ENCODE data around the gene MPV17.
"Not testable (repeated sequence)": the region's sequence is repeated elsewhere in the genome, so short reads cannot be mapped to it uniquely, and the experiment has no call there.

The MPV17 gene, protein sequence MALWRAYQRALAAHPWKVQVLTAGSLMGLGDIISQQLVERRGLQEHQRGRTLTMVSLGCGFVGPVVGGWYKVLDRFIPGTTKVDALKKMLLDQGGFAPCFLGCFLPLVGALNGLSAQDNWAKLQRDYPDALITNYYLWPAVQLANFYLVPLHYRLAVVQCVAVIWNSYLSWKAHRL

GRCh38 chr2:27322766-27323595 is at the start of gene MPV17:
MPV17 (minus strand) TSS chr2:27323097; CDS start chr2:27322517, 580 bp downstream.
- peak; percentile 94 to 95 for DNase-seq

DNA sequence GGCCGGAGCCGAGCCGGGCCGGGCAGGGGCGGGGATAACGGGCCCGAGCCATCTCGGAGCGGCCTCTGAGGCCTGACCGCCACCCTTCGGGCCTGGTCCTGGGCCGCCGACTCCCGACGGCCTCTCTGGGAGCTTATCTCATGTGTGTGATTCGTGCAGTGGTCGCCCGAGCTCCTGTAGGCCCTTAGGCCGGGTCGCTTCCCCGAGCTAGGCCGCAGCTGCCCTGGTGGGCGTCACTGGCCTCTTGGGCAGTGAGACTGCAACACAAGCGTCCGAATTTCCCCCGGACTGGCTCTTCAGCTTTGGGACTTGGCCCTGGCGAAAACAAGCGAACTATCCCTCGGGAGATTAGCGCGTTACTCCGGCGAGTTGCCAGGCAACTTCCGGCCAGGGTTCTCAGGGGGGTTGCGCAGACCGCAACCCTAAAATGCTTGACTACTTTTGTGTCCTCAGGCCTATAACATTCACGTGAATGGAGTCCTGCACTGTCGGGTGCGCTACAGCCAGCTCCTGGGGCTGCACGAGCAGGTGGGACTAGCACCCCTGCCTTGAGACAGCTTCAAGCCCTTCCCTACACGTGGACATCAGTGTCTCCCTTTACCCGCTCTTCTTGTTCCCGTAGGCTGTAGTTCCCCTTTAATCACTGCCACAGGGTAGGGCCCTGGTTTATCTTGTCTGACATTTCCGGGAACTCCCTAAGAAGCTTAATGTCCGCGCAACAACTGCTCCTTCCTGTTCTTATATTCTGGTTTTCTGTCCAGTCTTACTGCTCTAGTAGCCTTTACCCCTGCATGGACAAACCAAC is 48.1 kb upstream of the MPV17 start:
- peak in 1 of 2 experiments; percentile 36 for DNase-seq

DNA sequence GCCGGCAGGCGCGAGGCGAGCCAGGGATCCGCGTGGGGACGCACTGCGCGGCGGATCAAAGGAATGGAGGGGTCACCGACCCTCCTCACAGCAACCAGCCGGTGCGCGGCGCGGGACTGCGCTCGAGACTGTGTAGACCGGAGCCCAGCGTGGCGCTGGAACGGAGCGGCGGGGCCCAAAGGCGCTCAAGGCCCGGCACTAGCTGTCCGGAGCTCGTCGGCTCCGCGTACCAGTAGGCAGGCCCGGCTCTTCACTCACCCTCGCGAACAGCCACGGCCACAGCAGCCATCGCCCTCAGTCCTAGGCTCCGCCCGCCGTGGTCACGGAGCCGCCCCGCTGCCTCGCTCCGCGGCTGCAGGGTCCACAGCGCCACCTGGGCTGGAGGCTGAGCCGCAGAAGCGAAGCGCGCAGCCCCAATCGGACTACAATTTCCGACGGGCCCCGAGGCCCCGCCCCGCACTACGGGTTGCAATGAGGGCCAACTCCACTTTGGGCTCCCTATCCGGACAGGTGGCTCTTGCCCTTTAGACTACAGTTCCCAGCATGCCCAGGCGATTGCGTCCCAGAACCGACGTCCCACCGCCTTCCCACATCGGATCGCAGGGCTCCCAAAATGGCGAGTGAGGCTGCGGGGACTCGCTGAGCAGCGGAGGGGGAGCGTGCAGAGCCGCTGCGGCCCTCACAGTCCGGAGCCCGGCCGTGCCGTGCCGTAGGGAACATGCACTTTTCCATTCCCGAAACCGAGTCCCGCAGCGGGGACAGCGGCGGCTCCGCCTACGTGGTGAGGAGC is 47.3 kb upstream of the MPV17 start, which contains the start of the genes EIF2B4 and SNX17:
Gene EIF2B4, minus strand, starts transcription at position 313 of the 790 bp plus-strand sequence. Its CDS starts 24 bp downstream, at position 289.
Gene SNX17, plus strand, starts transcription at position 591 of the 790 bp plus-strand sequence. Its CDS starts 128 bp downstream, at position 719.
- peak; percentile 99 for DNase-seq

GRCh38 chr2:27369471-27370025 is 46.7 kb upstream of the MPV17 start:
- no peak for DNase-seq

GRCh38 chr2:27363933-27364332 is 41.0 kb upstream of the MPV17 start:
- no peak for DNase-seq

DNA sequence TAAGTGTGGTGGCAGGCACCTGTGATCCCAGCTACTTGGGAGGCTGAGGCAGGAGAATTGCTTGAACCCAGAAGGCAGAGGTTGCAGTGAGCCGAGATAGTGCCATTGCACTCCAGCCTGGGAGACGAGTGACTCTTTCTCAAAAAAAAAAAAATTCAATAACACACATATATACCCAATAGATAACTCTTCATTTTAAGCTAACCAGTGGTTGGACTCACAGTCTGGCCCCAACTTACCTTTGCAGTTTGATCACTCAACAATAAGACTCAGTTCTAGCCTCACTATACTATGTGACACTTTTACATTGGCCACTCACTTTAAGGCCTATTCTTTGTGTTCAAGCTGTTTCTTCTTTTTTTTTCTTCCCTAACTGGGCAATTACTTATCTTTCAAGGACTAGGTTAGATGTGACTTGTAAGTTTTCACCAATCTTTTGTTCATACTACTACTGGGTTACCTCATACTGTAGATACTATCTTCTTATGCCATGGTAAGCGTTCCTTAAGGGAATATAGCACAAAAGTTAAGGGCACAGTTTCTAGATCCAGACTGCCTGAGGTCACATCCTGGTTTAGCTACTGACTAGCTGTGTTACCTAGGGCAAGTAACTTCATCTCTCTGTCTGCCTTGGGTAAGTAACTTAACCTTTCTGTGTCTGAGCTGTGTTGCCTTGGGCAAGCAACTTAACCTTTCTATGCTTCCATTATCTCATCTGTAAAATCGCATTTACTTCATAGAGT is 40.0 kb upstream of the MPV17 start:
- no peak for DNase-seq

DNA sequence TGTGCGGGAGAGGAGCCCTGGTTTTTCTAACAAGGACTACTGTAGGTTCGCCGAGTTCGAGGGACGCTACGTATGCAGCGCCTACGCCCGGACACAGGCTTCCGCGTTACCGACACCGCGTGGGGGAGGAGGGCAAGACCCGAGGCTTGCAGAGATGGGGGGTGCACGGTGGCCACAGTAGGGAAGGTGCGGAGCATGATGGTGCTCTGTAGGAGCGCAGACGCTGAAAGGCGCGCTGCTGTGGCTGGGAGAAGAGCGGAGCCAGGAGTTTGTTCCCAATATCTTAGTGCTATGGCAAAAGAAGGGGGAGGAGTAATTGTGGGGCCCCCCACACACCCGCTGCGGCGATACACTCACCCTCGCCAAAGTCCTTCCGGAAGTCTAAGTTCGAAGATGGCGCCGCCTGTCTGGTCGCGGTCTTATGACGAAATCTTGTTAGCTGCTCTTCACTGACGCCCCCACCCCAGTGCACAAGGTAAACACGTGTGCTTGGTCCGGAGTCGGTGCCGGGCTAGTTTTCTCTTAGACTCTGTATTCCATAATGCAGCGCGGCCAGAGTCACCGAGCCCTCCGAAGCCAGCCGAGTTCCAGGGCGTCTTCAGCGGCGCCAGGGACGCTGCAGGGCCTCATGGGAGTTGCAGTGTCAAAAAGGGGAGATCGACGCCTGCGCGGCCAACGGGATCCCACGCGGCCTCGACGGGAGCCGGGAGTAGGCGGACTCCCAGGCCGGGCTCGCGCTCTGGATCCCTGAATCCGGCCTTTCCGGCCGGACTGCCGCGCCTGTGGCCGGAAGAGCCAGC is 33.7 kb upstream of the MPV17 start, which contains the start of gene GTF3C2:
Gene GTF3C2, minus strand, starts transcription at position 383 of the 800 bp plus-strand sequence. CDS start 13,210 bp downstream, outside the sequence.
- peak; percentile 99 to 100 for DNase-seq

DNA sequence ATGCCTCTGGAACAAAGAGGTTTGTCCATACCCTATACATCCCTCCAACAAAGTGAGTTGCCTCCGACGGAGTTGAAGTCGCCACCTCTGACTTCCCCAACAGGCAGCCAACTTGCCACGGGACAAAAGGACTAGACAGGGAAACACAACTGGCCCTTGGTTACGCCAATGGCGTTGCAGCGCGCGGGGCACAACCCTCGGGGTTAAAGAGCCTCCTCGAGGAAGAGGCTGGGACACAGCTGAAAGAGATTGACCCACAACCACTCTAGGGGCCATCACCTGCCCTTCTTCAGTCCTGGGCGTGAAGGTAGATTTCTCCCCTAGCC is 33.1 kb upstream of the MPV17 start:
- DNase-seq: peak; percentile 54 to 86

GRCh38 chr2:27354597-27354927 is 31.7 kb upstream of the MPV17 start:
- no peak for DNase-seq

DNA sequence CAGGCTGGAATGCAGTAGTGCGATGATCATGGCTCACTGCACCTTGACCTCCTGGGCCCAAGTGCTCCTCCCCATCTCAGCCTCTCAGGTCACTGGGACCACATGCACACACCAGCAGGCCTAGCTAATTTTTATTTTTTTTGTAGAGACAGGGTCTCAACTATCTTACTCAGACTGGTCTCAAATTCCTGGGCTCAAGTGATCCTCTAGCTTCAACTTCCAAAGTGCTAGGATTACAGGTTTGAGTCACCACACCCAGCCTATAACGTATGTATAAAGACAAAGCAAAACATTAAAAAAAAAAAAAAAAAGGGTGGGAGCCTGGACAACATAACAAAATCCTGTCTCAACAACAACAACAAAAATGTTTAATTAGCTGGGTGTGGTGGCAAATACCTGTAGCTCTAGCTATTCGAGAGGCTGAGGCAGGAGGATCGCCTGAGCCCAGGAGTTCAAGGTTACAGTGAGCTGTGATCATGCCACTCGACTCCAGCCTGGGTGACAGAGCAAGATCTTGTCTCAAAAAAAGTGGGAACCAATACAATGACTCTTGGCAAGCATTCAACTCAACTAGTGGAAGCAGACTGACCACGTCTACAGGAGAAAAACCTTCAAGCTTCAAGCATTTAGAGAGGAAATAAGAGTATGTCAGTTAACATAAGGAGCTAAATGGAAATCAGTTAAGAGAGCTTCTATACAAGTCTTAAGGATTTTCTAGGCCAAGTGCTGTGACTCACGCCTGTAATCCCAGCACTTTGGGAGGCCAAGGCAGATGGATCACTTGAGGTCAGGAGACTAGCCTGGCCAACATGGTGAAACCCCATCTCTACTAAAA is 31.1 kb upstream of the MPV17 start:
- DNase-seq: no peak

DNA sequence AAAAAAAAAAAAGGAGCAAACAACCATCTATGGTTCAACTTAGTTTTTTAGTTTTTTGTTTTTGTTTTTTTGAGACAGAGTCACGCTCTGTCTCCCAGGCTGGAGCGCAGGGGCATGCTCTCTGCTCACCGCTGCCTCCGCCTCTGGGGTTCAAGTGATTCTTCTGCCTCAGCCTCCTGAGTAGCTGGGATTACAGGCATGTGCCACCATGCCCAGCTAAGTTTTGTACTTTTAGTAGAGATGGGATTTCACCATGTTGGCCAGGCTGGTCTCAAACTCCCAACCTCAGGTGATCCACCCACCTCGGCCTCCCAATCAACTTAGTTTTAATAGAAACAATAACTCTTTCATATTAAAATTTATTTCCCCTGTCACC is 30.5 kb upstream of the MPV17 start:
- not testable (repeated sequence) for DNase-seq

GRCh38 chr2:27351802-27352598 is 29.1 kb upstream of the MPV17 start:
- DNase-seq: no peak

- no peak for DNase-seq
Measured at GRCh38 chr2:27350106-27350693, 27.3 kb upstream of the MPV17 start.

DNA sequence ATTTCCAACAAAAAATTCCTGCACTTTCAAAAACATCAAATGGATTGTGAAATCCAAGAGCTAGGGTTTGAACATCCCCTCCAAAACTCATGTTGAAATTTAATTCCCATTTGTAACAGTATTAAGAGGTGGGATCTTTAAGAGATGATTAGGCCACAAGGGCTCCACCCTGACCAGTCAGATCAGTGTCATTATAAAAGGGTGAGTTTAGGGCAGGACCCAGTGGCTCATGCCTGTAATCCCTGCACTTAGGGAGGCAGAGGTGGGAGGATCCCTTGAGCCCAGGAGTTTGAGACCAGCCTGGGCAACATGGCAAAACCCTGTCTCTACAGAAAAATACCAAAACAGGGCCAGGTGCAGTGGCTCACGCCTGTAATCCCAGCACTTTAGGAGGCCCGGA is 24.7 kb upstream of the MPV17 start:
- DNase-seq: no peak

GRCh38 chr2:27336173-27336572 is 13.3 kb upstream of the MPV17 start:
- no peak for DNase-seq

- DNase-seq: no peak
Measured at GRCh38 chr2:27335311-27335710, 12.4 kb upstream of the MPV17 start.

DNA sequence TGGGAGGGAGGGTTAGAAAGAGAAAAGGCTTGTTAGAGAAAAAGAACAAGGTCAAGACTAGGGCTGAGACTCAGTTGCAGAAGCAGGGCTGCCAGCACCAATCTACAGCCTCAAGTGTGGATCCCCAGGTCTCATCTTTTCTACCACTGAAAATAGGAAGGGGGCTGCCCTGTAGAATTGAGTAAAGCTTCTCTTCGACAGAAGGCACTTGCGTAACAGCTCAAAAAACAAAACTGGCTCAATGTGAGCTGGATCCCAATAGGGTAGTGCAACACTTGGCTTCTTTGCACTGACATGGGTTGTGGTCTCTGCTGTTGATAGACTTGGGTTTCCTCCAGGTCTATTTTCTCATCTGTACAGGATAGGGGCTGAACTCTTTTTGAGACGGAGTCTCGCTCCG is 1.8 kb upstream of the MPV17 start:
- DNase-seq: no peak

DNA sequence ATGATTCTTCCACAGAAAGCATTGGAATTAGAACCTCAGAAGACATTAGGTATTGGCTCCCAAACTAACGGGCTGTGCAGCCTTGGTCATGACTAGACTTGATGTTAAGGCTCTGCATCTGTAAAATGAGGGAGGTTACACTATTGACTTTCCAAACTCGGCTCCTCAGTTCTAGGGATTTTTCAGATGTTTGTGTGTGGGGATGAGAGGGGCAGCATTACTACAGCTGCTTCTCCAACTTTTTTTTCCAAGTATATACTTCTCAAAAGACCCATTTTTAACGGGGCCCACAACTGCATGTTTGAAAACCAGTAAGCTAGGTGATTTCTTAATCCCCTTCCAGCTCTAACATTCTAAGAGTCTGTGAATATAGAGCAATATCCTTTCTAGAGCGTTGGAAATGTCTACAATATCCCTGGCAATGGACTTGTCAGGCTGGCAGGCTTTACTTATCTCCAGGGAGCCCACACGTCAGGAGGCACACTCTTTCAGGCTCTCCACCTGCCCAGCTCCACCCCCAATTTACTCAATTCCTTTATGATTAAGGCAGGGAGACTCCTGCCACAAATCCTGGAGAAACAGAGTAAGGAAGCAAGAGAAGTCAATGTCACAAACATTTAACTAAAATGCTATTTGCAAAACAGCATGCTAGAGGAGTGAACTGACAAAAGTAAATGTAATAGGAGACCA is 844 bp upstream of the MPV17 start:
- peak in 1 of 2 experiments; percentile 55 for DNase-seq

Measured in SW 1271 (cell line).